GM21723 (cell line): Measurements from ENCODE around the gene SIAH3.

Experiments
- ATAC-seq: cut with Tn5 transposase; IDR thresholded peaks from one replicate; pipeline ENCODE4 v1.9.1; 2021; ENCODE audit warnings: mild to moderate bottlenecking, moderate library complexity; ENCODE audit not compliant: unreplicated experiment

Gene SIAH3

DNA sequence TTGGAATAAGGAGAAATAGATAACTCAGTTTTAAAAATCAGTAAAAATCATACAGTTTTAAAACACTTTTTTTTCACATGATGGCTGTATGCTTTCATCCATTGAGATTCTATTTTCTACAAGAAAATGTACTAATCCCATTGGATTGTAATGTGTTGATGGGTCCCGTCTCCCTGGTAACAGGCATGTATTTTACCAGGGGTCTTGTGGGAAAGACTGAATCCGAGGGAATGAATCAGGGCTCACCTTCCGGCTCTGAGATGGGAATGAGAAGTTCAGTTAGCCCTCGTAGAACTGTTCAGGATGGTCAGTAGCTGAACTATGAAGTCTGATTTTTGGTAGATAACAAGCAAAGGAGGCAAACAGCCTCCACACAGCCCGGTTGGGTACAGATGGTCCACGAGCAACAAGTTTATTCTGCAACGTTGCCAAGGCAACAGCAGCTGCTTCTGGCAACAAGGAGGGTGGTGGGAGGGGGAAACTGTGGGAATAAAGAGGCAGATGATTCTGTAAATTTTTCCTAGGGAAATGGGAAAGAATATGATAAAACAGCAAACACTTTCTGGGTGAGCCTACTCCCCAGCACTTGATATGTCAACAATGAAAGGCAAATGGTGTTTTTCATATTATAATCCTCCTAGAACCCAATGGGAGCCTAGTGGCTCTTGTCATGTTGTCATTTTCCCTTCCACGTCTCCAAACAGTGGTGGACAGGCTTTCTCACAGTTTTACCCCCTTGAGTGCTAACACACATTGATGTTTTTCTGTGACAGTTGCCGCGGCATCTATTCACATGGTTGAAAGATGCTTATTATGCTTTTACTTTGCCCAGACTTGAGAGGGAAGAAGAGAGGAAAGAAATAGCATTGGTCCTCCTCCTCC, 12.4 kb upstream of the SIAH3 start:
- ATAC-seq, result no peak

- no peak for ATAC-seq
Observed at GRCh38 chr13:45861322-45861721, 9.8 kb upstream of the SIAH3 start.

- ATAC-seq, result no peak
Observed at GRCh38 chr13:45860240-45860639, 8.7 kb upstream of the SIAH3 start.

DNA sequence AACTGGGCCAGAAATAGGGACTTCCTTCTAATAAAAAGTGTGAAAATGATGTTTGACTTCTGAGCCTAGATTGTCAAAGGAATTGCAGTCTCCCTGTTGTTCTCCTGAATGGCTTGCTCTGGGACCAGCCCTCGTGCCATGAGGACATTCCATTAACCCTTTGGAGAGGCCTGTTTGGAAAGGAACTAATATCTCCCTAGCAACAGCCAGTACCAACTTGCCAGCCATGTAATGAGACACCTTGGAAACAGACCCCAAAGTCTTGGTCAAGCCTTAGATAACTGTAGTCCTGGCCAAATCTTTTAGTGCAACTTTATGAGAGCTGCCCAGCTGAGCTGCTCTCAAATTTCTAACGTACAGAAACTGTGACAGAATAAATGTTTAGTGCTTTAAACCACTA, 8.2 kb upstream of the SIAH3 start:
- ATAC-seq, result no peak

DNA sequence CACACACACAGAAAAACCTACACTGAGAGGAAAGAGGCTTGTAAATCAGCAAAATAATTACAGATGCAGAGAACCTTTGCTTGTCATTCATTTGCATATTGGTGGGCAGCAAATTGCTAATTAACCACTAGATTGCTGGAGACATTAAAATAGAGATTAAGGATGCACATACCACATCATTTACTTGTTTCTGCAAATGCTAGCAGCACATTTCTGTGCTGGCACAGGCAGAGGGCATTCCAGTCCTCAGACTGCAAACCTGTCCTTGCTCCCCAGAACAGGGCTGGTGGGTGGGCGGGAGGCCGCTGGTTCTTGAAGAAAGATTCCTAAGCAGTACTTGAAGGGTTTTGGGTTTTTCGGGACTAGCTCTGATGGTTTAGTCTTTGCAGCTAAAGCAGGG, 941 bp upstream of the SIAH3 start:
- no peak for ATAC-seq

DNA sequence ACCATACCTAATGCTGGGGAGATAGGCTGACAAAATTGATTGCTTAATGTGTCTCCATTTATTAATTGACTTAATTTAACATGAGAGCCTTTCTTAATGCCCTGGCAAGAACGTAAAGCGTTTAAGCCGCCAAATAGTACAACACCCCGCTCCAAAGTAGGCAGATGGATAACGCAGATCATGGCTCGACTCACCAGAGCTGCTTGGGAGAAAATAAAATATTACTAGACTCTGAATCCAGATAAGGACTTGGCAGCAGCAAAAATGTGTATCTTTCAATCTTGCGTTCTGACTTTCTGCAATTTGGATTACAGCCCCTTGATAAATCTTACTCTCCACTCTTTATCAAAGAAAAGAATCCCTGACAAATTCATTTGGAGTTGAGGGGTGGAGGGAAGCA, 403 bp upstream of the SIAH3 start:
- no peak for ATAC-seq

DNA sequence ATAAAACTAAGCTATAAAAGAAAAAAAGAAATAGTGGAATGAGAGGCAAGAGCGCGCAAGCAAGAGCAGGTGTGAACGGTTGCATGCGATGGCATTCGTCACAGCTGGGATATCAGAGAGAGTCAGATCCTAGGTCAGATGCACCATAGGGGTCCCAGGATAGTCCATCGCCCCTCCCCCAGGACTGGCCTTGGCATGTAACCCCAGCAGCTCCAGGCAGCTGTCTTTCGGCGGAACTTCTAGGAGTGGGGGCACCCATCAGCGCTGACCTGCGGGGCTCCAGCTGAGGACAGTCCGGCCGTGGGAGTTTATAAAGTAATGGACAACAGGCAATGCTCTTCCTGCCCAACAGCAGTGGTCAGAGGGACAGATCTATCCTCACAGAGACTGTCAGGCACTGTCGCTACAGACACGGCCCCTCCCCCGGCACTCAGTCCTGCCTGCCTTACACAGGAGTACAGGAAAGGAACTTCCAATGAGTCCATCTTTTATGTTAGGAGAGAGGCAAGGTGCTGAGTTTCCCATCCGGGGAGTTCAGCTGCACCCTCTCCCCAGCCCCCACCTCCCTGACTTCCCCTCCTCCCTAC, 1.4 kb downstream of the SIAH3 start:
- no peak for ATAC-seq

- ATAC-seq, result no peak
Observed at GRCh38 chr13:45849408-45849807, 2.1 kb downstream of the SIAH3 start.

- no peak for ATAC-seq
Observed at GRCh38 chr13:45847554-45848224, 3.9 kb downstream of the SIAH3 start.

GRCh38 chr13:45846681-45847080, 4.9 kb downstream of the SIAH3 start:
- no peak for ATAC-seq

DNA sequence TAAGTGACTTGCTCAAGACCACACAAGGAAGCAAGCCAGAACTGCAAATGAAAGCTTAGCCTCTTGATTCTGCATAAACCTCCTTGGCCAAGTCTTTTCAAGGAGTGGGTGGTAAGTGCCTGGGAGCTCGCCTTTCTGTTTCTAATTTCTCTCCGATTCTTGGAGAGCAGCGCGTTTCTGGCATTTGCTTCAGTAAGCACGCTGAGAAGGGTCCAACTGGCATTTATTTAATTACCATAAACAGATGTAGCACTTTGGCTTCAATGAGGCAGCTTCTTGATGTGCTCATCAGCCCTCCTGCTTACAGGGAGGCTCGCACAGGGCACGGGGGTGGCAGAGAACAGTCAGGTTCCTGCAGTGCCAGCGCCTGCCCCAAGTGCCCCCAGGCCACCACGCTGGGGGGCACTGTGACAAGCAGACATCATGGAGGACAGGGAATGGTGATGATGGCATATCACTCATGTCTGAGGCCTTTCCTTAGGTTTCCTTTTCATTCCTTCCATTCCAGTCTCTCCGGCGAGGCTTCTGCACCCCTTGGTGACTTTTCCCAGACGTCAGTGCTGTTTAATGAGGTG, 13.3 kb downstream of the SIAH3 start:
- ATAC-seq, result no peak

DNA sequence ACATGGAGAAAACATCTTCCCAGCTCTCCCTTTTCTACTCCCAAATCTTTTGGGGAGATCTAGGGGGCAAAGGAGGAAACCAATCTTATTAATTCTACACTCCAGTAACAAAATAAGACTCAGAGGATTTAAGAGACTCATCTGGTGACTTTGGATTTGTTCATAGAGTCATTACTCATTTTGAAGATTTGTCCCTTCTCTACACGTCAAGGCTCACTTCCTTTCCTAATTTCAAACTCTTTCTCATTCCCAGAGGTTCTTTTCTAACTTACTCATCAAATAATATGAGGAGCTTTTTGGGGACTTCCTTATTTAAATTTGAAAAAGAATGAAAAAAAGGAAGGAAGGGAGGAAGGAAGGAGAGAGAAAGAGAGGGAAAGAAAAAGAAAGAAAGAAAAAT, 14.4 kb downstream of the SIAH3 start:
- no peak for ATAC-seq

GRCh38 chr13:45834411-45834994, 17.1 kb downstream of the SIAH3 start:
- ATAC-seq, result no peak

DNA sequence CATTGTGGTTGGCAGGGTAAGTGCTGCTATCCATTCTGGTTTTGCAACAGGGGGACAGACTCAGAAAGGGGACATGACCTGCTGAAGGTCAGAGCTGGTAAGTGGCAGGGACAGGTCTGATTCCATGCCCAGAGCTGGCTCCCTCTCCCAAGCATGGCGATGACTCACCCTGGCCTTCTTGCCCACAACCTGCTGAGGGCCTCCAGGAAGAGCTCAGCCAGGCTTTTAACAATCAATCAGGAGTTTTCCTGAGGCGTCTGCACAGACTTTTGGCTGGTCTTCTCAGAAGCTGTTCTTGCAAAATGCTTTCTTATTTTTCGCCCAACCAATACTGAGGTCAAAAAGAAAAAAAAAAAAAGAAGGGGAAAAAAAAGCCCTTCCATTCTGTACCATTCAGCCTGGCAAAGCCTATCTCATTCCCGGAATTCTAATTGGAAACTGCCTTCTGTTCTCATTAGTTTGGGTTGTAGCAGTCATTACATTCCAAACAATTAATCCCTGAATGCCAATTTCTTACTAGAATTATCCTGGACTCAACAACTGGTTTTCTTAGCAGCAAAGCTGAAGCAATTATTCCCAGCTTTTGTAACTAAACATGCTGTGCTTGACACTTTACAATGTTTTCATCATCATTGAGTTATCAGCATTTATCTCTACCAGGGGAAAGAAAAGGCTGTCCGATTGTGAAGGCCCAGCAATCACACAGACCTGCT, 17.7 kb downstream of the SIAH3 start:
- no peak for ATAC-seq

DNA sequence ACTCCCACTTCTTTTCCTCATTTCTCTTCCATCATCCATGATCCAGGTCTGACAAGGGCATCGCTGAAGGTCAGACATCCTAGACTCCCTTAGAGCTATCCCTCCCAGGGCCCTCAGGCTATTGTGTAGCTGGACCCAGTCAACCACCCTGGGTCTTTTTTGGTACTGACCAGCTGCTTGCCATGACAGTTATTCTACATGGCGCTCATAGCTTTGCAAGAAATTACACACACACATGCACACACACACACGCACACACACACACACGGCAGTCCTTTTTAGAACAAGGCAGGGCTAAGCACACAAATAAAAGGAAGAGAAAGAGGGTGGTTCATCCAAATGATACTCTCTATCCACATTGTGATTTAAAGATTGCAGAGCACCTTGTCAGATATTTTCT, 18.3 kb downstream of the SIAH3 start:
- ATAC-seq, result no peak

DNA sequence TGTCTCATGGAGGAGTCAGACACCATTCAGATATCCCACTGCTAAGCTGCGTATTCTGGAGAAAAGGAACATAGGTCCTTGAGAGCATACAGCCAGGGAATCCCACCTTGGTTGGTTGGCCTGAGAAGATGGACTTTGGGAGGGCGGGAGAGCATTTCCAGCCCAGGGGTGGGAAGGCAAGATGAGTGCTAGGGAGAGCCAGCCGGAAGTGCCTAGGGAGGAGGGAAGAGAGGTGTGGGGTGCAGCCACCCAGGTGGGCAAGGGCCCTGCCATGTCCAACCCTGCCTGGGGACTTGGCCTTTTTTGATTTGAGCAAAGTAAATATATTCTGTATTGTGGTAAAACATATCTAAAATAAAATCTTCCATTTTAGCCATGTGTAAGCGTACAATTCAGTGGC, 19.7 kb downstream of the SIAH3 start:
- no peak for ATAC-seq

DNA sequence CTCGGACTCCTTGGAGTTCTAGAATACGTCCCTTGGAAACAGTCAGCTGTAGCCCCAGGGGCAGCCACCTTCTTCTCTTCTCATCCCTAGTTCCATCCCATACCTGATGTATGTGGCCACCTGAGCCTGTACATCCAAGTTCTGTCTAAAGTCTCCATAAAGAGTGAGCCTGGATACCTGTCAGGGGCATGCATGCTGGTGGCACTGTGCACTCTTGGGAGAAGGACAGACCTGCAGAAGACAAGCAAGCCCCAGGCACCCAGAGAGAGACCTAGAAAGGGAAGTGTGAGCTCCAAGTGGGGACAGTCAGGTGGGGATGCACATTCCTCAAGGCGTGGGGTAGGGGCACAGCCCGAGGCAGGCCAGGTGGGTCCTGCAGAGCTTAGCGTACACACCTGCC, 21.4 kb downstream of the SIAH3 start:
- no peak for ATAC-seq

DNA sequence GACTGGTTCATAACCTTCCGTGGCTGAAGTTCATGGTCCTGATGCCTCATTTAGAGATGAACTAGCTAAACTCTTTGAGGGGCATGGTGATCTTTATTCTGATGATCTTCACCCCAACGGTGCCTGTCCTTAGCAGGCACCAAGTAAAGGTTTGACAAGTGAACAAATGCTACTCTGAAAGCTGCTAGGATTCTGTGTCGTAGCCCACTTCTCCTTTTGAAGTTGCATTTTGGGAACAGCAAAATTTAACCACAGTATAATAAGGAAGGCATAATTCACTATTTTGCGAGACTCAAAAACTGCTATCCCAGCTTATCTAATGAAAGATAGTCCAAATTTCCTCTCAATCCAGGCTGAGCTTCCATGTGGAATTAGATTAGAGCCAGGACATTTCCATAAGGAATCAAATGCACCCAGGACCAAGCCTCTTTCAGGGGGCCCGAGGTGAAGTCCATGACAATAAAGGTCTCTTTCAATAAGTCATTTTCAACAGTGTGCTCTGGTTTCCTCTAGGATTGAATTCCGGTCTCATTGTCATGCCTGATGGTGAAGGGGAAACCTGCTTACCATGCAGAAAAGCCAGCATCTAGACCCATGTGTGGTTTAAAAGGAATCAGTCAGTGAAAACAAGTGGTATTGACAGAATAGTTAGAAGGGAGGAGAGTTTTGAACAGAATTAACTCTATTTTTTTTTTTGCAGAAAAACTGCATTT, 23.1 kb downstream of the SIAH3 start:
- no peak for ATAC-seq

DNA sequence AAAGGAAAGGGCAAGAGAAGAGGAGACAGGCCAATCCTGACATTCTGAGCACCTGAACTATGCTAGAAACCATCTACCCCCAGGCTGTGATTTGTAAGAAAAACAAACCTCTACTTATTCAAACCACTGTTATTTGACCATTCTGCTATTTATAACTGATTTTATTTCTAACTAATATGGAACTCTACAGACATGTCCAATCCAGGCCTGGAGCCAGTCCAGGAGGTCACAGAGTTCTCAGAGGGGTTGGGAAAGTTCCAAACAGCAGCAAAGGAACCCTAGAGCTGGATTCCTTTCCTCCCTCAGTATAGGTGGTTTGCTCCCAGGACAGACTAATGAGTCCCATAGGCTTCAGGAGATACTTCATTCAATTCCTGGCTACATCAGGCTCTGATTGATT, 24.2 kb downstream of the SIAH3 start:
- ATAC-seq, result no peak

GRCh38 chr13:45826731-45827130, 24.8 kb downstream of the SIAH3 start:
- no peak for ATAC-seq
